ENCODE data around the gene PITX2. TPM values are rescaled to one million over a fixed set of nuclear protein-coding genes. Genes with fewer than 3 reads are reported as not detected.

The PITX2 gene
- total RNA-seq, 1 experiment from 2014 or later = not detected

DNA sequence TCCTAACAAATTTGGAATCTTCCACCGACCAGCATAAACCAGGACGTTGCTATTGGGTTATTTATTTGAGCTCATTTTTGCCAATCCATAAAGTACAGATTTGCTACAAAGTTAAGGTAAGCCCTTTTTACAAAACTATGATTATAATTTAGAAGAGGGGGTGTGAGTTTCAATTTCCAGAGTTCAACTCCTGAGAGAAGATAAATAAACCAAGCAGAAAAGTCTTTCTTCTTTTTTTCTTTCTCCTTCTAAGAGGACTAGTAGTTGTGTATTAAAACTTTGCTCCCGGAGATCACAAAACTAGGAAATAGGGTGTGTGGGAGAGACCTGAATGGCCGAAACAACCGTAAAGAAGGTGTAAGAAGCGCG lies 2.6 kb downstream of the PITX2 start:
- no peaks in the 10 kb centered on the region for H3K9me3 Mint-ChIP-seq (ENCODE audit: low read depth, unreplicated experiment)
- intact Hi-C loops (cut with micrococcal nuclease; ENCODE audit: unreplicated experiment) = no loop called here
- no peak overlapping the region for H3K27ac Mint-ChIP-seq (ENCODE audit: unreplicated experiment)
- DNase-seq = no peak
- no TSS peak for BruUV-seq (replicated peaks)
- H3K4me3 Mint-ChIP-seq (ENCODE audit: low read depth, unreplicated experiment) = no peak overlapping the region
- no peaks in the 10 kb centered on the region for H3K27me3 Mint-ChIP-seq (ENCODE audit: unreplicated experiment)
- no peaks in the 10 kb centered on the region for H3K4me1 Mint-ChIP-seq (ENCODE audit: low read depth, unreplicated experiment)
- H3K36me3 Mint-ChIP-seq (ENCODE audit: insufficient read depth, unreplicated experiment) = no peaks in the 10 kb centered on the region
- TF ChIP-seq, protein P1, sequence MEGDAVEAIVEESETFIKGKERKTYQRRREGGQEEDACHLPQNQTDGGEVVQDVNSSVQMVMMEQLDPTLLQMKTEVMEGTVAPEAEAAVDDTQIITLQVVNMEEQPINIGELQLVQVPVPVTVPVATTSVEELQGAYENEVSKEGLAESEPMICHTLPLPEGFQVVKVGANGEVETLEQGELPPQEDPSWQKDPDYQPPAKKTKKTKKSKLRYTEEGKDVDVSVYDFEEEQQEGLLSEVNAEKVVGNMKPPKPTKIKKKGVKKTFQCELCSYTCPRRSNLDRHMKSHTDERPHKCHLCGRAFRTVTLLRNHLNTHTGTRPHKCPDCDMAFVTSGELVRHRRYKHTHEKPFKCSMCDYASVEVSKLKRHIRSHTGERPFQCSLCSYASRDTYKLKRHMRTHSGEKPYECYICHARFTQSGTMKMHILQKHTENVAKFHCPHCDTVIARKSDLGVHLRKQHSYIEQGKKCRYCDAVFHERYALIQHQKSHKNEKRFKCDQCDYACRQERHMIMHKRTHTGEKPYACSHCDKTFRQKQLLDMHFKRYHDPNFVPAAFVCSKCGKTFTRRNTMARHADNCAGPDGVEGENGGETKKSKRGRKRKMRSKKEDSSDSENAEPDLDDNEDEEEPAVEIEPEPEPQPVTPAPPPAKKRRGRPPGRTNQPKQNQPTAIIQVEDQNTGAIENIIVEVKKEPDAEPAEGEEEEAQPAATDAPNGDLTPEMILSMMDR (IDR thresholded peaks at IDR 0.05; ENCODE audit: unreplicated experiment) = no peak
- CTCF ChIA-PET = no interaction called here

GRCh38 chr4:110619463-110620247 lies 3.2 kb downstream of the PITX2 start:
- BruUV-seq (replicated peaks) = no TSS peak
- Mint-ChIP-seq H3K27me3 (ENCODE audit: unreplicated experiment) (no peaks in the 10 kb centered on the region), H3K4me1 (ENCODE audit: low read depth, unreplicated experiment) (no peaks in the 10 kb centered on the region), H3K27ac (ENCODE audit: unreplicated experiment) (no peak overlapping the region), H3K9me3 (ENCODE audit: low read depth, unreplicated experiment) (no peaks in the 10 kb centered on the region), H3K4me3 (ENCODE audit: low read depth, unreplicated experiment) (no peak overlapping the region), H3K36me3 (ENCODE audit: insufficient read depth, unreplicated experiment) (no peaks in the 10 kb centered on the region)
- intact Hi-C loops (cut with micrococcal nuclease; ENCODE audit: unreplicated experiment) = no loop called here
- no peak for DNase-seq
- TF ChIP-seq, protein P1 (IDR thresholded peaks at IDR 0.05; ENCODE audit: unreplicated experiment) = no peak
- CTCF ChIA-PET = no interaction called here

- intact Hi-C loops (cut with micrococcal nuclease; ENCODE audit: unreplicated experiment) = no loop called here
- H3K27me3 Mint-ChIP-seq (ENCODE audit: unreplicated experiment) = no peaks in the 10 kb centered on the region
- CTCF ChIA-PET = no interaction called here
- no peak overlapping the region for H3K4me3 Mint-ChIP-seq (ENCODE audit: low read depth, unreplicated experiment)
- no peaks in the 10 kb centered on the region for H3K4me1 Mint-ChIP-seq (ENCODE audit: low read depth, unreplicated experiment)
- TF ChIP-seq, protein P1 (IDR thresholded peaks at IDR 0.05; ENCODE audit: unreplicated experiment) = no peak
- H3K36me3 Mint-ChIP-seq (ENCODE audit: insufficient read depth, unreplicated experiment) = no peaks in the 10 kb centered on the region
- BruUV-seq (replicated peaks) = no TSS peak
- no peak for DNase-seq
- no peaks in the 10 kb centered on the region for H3K9me3 Mint-ChIP-seq (ENCODE audit: low read depth, unreplicated experiment)
- H3K27ac Mint-ChIP-seq (ENCODE audit: unreplicated experiment) = no peak overlapping the region
Observed at GRCh38 chr4:110618581-110619462, 4.1 kb downstream of the PITX2 start.

DNA sequence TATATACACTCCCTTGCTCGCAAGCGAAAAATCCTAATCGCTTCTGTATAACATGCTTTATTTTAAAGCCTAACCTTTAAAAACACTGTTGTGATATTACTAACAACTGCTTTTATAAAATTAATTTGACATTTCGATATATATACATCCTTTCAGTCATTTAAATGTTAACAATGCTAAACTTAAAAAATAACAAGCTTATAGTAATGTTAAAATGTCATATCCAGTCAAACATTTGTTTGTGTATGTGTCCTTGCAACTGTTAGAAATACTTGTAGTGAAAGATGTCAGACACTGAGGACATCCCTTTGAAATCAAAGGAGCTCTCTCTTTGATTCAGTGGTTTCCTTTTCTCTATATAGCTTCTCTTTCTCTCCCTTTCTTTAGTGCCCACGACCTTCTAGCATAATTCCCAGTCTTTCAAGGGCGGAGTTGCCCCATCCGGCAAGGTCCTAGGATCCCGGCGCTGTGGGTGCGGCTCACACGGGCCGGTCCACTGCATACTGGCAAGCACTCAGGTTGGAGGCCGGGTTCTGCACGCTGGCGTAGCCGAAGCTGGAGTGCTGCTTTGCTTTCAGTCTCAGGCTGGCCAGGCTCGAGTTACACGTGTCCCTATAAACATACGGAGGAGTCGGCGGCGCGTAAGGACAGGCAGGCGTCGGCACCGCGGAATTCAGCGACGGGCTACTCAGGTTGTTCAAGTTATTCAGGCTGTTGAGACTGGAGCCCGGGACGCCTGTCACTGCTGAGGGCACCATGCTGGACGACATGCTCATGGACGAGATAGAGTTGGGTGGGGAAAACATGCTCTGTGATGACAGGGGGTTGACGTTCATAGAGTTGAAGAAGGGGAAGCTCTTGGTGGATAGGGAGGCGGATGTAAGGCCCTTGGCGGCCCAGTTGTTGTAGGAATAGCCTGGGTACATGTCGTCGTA lies 5.0 kb downstream of the PITX2 start:
- CTCF ChIA-PET = no interaction called here
- Mint-ChIP-seq H3K4me3 (ENCODE audit: low read depth, unreplicated experiment) (no peak overlapping the region), H3K27ac (ENCODE audit: unreplicated experiment) (no peak overlapping the region), H3K36me3 (ENCODE audit: insufficient read depth, unreplicated experiment) (no peaks in the 10 kb centered on the region), H3K9me3 (ENCODE audit: low read depth, unreplicated experiment) (no peaks in the 10 kb centered on the region), H3K4me1 (ENCODE audit: low read depth, unreplicated experiment) (no peaks in the 10 kb centered on the region), H3K27me3 (ENCODE audit: unreplicated experiment) (no peaks in the 10 kb centered on the region)
- BruUV-seq (replicated peaks) = no TSS peak
- TF ChIP-seq, protein P1 (IDR thresholded peaks at IDR 0.05; ENCODE audit: unreplicated experiment) = no peak
- no peak for DNase-seq
- intact Hi-C loops (cut with micrococcal nuclease; ENCODE audit: unreplicated experiment) = no loop called here
